Measurements from ENCODE around the gene RHOF. TPM values are rescaled to one million over a fixed set of nuclear protein-coding genes. Genes with fewer than 3 reads are reported as not detected.

Gene RHOF
- polyA plus RNA-seq, 1 of the 3 experiments (the other 2 are of a cell fraction), result 5.0 TPM

GRCh38 chr12:121749267-121749666 lies 44.2 kb downstream of the RHOF start (continued):
- no peak for TF ChIP-seq CTCF (IDR thresholded peaks at IDR 0.05)
- TF ChIP-seq USF1 (IDR thresholded peaks at IDR 0.05; ENCODE audit: borderline replicate concordance, low read depth), result no peak
- no peak for TF ChIP-seq MXI1 (IDR thresholded peaks at IDR 0.05; ENCODE audit: low read depth, low read length)
- no peak for TF ChIP-seq RXRA (IDR thresholded peaks at IDR 0.05; ENCODE audit: borderline replicate concordance, low read depth)
- TF ChIP-seq FOXJ3 (CRISPR knock-in tag; IDR thresholded peaks at IDR 0.05), result no peak
- no peak for TF ChIP-seq PBX3 (IDR thresholded peaks at IDR 0.05)
- no peak for TF ChIP-seq POLR2AphosphoS5 (IDR thresholded peaks at IDR 0.05; ENCODE audit: low read depth, low read length)
- no peak for TF ChIP-seq SIN3A (IDR thresholded peaks at IDR 0.05; ENCODE audit: borderline replicate concordance, low read depth, low read length)

- peaks cover 0 to 6% of the 10 kb centered on the region in 2 experiments; a peak in 1 of 4 replicates for H3K4me1 ChIP-seq (ENCODE audit: control insufficient read depth in 1 of 2, insufficient read depth in 2 of 2, low read depth in 1 of 2, low read length in 1 of 2)
- no peak for DNase-seq
- no peak overlapping the region for H3K4me3 ChIP-seq (ENCODE audit: low read depth in 2 of 2, low read length in 1 of 2)
- WGBS (ENCODE audit: low lambda C conversion rate), result 44% methylated on average over 16 of the region's 17 CpGs
- H3K36me3 ChIP-seq (replicated peaks in 1 of 2; ENCODE audit: control insufficient read depth in 1 of 2, insufficient read depth in 2 of 2, low read length in 1 of 2), result no peaks in the 10 kb centered on the region
- peaks cover 8% of the 10 kb centered on the region for H3K79me2 ChIP-seq (ENCODE audit: insufficient read depth)
- peak overlapping the region; percentile 48; the same call in 1 of the 2 replicates for H3K4me2 ChIP-seq
- no peaks in the 10 kb centered on the region for H4K20me1 ChIP-seq (ENCODE audit: insufficient read depth)
- no peaks in the 10 kb centered on the region for H3K9me2 ChIP-seq
- H2AFZ ChIP-seq (ENCODE audit: low read depth), result no peak overlapping the region
- H3K9ac ChIP-seq, result no peak overlapping the region
- H3K9me3 ChIP-seq, result no peaks in the 10 kb centered on the region
- peak overlapping the region in 1 of 2 experiments; percentile 57; a peak in 1 of 4 replicates for H3K27ac ChIP-seq (ENCODE audit: low read depth in 2 of 2, low read length in 1 of 2)
- H3F3A ChIP-seq (replicated peaks; ENCODE audit: insufficient read depth), result peaks cover 17% of the 10 kb centered on the region
- POLR2A ChIA-PET, result no interaction called here
- CTCF ChIA-PET, result interaction anchor here (1.0 kb wide), 1 partner anchor 45 kb away, joined by 8 read pairs; the partner anchor contains the start of gene RHOF
- H3K27me3 ChIP-seq (ENCODE audit: insufficient read depth), result no peaks in the 10 kb centered on the region
- TF ChIP-seq SIN3A (IDR thresholded peaks at IDR 0.05; ENCODE audit: borderline replicate concordance, low read depth, low read length), result 0 out of 2 replicates have a peak, but pooled peaks have one; percentile 14
- no peak for TF ChIP-seq MEF2A (IDR thresholded peaks at IDR 0.05; ENCODE audit: borderline replicate concordance, low read depth)
- TF ChIP-seq USF1 (IDR thresholded peaks at IDR 0.05; ENCODE audit: borderline replicate concordance, low read depth), result no peak
- no peak for TF ChIP-seq FOXM1 (IDR thresholded peaks at IDR 0.05; ENCODE audit: low read depth)
- no peak for TF ChIP-seq MXI1 (IDR thresholded peaks at IDR 0.05; ENCODE audit: low read depth, low read length)
- TF ChIP-seq GABPA (IDR thresholded peaks at IDR 0.05; ENCODE audit: low read depth), result no peak
- TF ChIP-seq EP300 (IDR thresholded peaks at IDR 0.05; ENCODE audit: borderline replicate concordance in 1 of 2, low read depth in 1 of 2, low read length in 1 of 2), result no peak
- TF ChIP-seq RAD21 (IDR thresholded peaks at IDR 0.05; ENCODE audit: low read length), result no peak
- TF ChIP-seq RFX5 (IDR thresholded peaks at IDR 0.05; ENCODE audit: low read length), result no peak
- TF ChIP-seq JUND (IDR thresholded peaks at IDR 0.05), result no peak; the same call in 1 of the 2 replicates
- no peak for TF ChIP-seq NRF1 (IDR thresholded peaks at IDR 0.05; ENCODE audit: low read depth, low read length)
- no peak for TF ChIP-seq CTCF (IDR thresholded peaks at IDR 0.05)
- peak; percentile 68; the same call in 1 of the 2 replicates for TF ChIP-seq MAX (IDR thresholded peaks at IDR 0.05; ENCODE audit: low read depth)
- no peak for TF ChIP-seq SMC3 (IDR thresholded peaks at IDR 0.05; ENCODE audit: low read depth, low read length)
- TF ChIP-seq YY1 (IDR thresholded peaks at IDR 0.05; ENCODE audit: low read depth), result no peak
- TF ChIP-seq PBX3 (IDR thresholded peaks at IDR 0.05), result no peak
- TF ChIP-seq TAF1 (IDR thresholded peaks at IDR 0.05; ENCODE audit: borderline replicate concordance, low read depth, low read length), result no peak
- peak; percentile 68 for TF ChIP-seq FOSL2 (IDR thresholded peaks at IDR 0.05; ENCODE audit: borderline replicate concordance, low read depth)
- TF ChIP-seq NFIC (IDR thresholded peaks at IDR 0.05; ENCODE audit: borderline replicate concordance), result no peak
Observed at GRCh38 chr12:121748571-121749265, 44.8 kb downstream of the RHOF start.

All from SK-N-SH (cell line).